ENCODE results near the gene RETSAT. TPM values are rescaled to one million over a fixed set of nuclear protein-coding genes. Genes with fewer than 3 reads are reported as not detected.
A peak's percentile ranks its signal among the peaks of the same experiment; 100 is the strongest.

The RETSAT gene
- total and polyA plus RNA-seq, 12 donors = 20.3 to 87.4 (median 35.6) TPM

- no peak for DNase-seq
- Histone ChIP-seq H3K36me3 (peaks cover 0 to 70% (median 0%) of the 10 kb centered on the region in 9 donors), H3K27me3 (no peaks in the 10 kb centered on the region), H3K9me3 (no peaks in the 10 kb centered on the region), H3K4me3 (no peak overlapping the region), H3K27ac (no peak overlapping the region), H3K4me1 (peaks cover 0 to 6% (median 0%) of the 10 kb centered on the region in 9 donors)
- WGBS, 2 donors = 83 to 93% methylated on average over 4 of the region's 4 CpGs
- peak in 2 of 8 donors; percentile 20 to 34 for ATAC-seq
- intact Hi-C loops (cut with DNase I) = no loop called here
- TF ChIP-seq CTCF (IDR thresholded peaks at IDR 0.05) = no peak
Measured at GRCh38 chr2:85394261-85394681, 39.9 kb upstream of the RETSAT start.

DNA sequence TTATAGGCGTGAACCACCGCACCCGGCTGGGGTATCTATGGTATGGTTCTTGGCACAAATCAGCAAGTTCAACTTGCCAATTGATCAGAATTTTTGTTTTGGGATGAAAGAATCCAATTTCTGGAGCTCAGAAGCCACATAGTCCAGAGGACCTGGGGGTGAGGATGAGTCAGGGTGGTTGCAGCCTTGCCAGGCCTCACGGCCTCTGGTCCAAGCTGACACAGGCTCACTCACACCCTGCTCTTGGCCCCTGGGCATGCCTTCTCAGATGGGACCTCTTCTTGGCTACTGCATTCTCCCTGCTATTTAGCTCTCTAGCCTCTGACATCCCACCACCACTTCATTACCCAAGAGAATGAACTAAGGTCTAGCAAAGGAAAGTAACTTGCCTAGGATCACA is 39.5 kb upstream of the RETSAT start:
- H3K9me3 ChIP-seq = no peaks in the 10 kb centered on the region

GRCh38 chr2:85390941-85391669 is 36.8 kb upstream of the RETSAT start:
- Histone ChIP-seq H3K27ac (no peak overlapping the region), H3K4me1 (no peaks in the 10 kb centered on the region), H3K4me3 (no peak overlapping the region), H3K9me3 (no peaks in the 10 kb centered on the region), H3K27me3 (no peaks in the 10 kb centered on the region), H3K36me3 (peaks cover 0 to 81% (median 10%) of the 10 kb centered on the region in 9 donors)
- peak in 8 of 9 donors; percentile 37 to 71 (median 51) for TF ChIP-seq CTCF (IDR thresholded peaks at IDR 0.05)
- intact Hi-C loops (cut with DNase I) = no loop called here
- 84 to 86% methylated on average over 11 of the region's 11 CpGs for WGBS, 2 donors
- peak in 6 of 8 donors; percentile 38 to 62 (median 45) for ATAC-seq
- DNase-seq = peak; percentile 29 to 71

More for the DNA sequence above, 39.5 kb upstream of the RETSAT start:
- Histone ChIP-seq H3K27ac (no peak overlapping the region), H3K4me1 (peaks cover 0 to 6% (median 0%) of the 10 kb centered on the region in 9 donors), H3K27me3 (no peaks in the 10 kb centered on the region), H3K4me3 (no peak overlapping the region), H3K36me3 (peaks cover 0 to 70% (median 0%) of the 10 kb centered on the region in 9 donors)
- DNase-seq (no peak), ATAC-seq (no peak)
- intact Hi-C loops (cut with DNase I) = no loop called here
- WGBS, 2 donors = 95 to 99% methylated on average over 4 of the region's 4 CpGs
- no peak for TF ChIP-seq CTCF (IDR thresholded peaks at IDR 0.05)

DNA sequence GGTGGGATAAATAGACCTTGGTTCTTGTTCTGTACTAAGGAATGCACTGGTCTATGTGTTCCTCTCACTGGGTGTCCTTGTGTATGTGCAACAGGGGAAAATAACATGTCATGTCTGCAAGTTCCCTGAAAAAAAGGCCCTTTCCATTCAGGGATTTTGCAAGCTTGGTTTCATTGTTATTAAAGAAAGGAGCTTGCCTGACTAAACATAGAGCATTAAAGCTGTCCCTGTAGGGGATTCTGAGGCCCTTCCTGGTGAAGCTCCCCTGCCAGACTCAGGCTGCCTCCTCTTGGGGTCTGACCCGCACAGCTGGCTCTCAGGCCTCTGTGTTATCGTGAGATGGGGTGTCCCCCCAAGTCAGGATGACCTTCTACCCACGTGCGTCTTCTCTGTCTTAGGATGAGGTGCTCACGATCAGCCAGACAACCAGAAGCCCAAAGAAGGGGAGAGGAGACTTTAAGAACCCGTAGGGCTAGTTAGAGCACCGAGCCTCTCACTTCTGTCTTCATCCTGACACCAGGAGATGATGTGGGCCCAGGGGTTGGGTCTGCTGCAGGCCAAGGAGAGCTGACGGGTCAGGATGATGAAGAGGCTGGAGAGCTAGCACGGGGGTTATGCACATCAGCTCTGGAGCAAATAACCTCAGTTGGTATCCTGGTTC is 34.7 kb upstream of the RETSAT start:
- 89 to 91% methylated on average over 9 of the region's 9 CpGs for WGBS, 2 donors
- Histone ChIP-seq H3K36me3 (peaks cover 0 to 87% (median 17%) of the 10 kb centered on the region in 9 donors), H3K27me3 (no peaks in the 10 kb centered on the region), H3K4me1 (no peaks in the 10 kb centered on the region), H3K9me3 (no peaks in the 10 kb centered on the region), H3K4me3 (no peak overlapping the region), H3K27ac (no peak overlapping the region)
- intact Hi-C loops (cut with DNase I) = no loop called here
- no peak for ATAC-seq
- DNase-seq = no peak
- TF ChIP-seq CTCF (IDR thresholded peaks at IDR 0.05) = no peak

Measured in heart right ventricle (tissue), 16 donors.